GM18951 (cell line): ENCODE measurements around the gene SERPINH1.

ENCODE experiments used
- POLR2A ChIP-seq: IDR thresholded peaks from 4 replicates; pipeline ENCODE4 v1.6.1; 2011; ENCODE audit warnings: mild to moderate bottlenecking; ENCODE audit not compliant: insufficient read length, insufficient read depth; ENCODE audit errors: extremely low read depth
- in situ Hi-C: fragments of 300-500 bp; cut with MboI; formaldehyde crosslinking; loops from one replicate; pipeline ENCODE4 v1.12.0; 2022; ENCODE audit warnings: low sequenced_read_pairs, mixed read lengths, inconsistent platforms; ENCODE audit not compliant: unreplicated experiment

Gene SERPINH1

GRCh38 chr11:75525433-75526191 is 36.4 kb upstream of the SERPINH1 start, which contains the start of gene GDPD5:
TSS of gene GDPD5 (minus strand) at chr11:75525941. CDS start at chr11:75477735, 48,206 bp downstream.
- TF ChIP-seq POLR2A, result peak; percentile 58
- in situ Hi-C loops, result no loop called here

- no peak for TF ChIP-seq POLR2A
- in situ Hi-C loops, result no loop called here
Observed at GRCh38 chr11:75526192-75526541, 35.9 kb upstream of the SERPINH1 start.

GRCh38 chr11:75527130-75527529 is 34.9 kb upstream of the SERPINH1 start:
- in situ Hi-C loops, result no loop called here
- TF ChIP-seq POLR2A, result no peak

DNA sequence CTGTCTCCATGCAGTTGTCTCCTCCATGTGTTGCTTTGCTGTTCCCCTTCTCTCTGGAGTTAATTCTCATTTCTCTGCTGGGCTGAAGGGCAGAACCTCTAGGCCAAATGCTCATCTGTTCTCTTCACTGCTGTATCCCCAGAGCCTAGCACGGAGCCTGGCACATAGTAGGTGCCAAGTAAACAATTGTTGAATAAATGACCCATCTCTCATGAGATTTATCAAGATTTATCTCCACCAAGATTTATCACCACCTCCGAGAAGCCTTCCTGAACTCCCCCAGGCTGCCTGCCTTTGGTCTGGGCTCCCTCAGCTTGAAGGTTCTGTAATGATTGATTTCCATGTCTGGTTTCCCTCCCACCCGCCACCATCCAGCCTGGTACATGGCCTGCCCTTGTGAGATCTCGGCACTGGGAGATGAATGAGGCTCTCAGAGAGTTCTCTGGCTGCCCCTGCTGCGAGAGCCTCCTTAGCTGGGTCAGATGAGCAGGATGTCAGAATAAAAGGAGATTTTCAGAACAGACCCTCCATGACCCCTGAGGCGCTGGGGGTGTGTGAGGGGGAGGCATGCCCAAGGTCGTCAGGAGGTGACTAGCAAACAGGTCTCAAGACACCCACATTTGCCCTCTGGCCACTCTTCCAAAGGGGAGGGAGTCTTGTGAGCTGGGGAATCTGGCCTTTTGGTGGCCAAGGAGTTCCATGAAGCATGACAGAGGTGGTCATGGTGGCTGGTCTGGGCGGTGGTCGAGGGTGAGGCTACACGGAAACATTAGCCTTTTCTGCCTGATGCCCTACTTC is 33.9 kb upstream of the SERPINH1 start:
- in situ Hi-C loops, result no loop called here
- TF ChIP-seq POLR2A, result no peak

GRCh38 chr11:75530577-75530976 is 31.5 kb upstream of the SERPINH1 start:
- no peak for TF ChIP-seq POLR2A
- in situ Hi-C loops, result loop anchor here (5.0 kb wide), 1 partner anchor 83 kb away; no protein-coding TSS in a partner anchor

DNA sequence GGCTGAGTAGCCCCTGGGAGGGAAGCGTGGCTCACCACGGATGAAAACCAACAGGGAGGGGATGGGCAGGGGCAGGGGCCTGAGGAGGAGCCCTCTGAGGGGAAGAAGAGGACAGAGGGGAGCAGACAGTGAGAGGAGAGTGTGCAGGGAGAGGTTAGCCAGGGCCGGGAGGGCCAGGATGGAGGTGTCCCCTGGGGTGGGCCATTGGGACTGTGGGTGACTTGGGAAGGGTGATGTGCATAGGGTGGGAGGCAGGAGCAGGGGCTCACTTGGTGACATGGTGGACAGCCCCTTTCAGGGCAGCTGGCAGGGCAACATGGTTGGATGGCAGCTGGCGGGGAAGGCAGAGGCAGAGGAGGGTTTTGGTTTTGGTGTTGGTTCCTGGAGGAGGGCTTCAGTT is 30.7 kb upstream of the SERPINH1 start:
- in situ Hi-C loops, result loop anchor here (5.0 kb wide), 1 partner anchor 84 kb away; no protein-coding TSS in a partner anchor
- TF ChIP-seq POLR2A, result no peak

DNA sequence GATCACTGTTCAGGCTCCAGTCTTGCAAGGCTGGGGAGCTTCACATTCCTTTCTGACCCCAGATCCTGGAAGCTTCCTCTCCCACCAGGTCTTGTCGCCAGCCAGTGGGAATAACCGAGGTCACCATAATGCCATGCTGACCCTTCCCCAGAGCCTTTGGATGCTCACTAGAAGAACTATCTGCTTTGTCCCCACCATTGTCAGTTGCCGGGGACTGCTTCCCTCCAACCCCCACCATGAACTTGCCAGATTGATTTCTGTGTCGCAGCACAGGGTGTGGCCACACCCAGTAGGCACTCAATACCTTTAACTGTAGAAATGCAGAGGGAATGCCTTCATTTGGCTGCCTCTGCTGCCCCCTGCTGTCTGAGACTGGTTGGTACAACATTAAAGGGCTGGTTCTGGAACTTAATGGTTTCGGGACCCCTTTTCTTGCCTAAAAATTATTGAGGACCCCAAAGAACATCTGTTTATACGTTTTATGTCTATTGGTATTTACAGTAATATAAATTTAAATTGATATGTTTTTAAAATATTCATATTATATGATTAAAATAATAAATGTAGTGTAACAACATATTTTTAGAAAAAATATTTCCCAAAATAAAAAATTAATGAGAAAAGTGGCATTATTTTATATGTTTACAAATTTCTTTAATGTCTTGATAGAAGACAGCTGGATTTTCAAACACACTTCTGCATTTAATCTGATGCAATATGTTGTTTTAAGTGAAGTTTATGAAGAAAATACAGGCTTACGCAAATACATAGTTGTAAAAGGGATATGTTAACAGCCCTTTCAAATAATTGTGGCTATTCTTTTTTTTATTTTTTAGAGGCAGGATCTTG is 29.6 kb upstream of the SERPINH1 start:
- in situ Hi-C loops, result loop anchor here (5.0 kb wide), 1 partner anchor 85 kb away; no protein-coding TSS in a partner anchor
- no peak for TF ChIP-seq POLR2A

- TF ChIP-seq POLR2A, result no peak
- in situ Hi-C loops, result loop anchor here (5.0 kb wide), 1 partner anchor 87 kb away; no protein-coding TSS in a partner anchor
Observed at GRCh38 chr11:75533896-75534258, 28.2 kb upstream of the SERPINH1 start.

DNA sequence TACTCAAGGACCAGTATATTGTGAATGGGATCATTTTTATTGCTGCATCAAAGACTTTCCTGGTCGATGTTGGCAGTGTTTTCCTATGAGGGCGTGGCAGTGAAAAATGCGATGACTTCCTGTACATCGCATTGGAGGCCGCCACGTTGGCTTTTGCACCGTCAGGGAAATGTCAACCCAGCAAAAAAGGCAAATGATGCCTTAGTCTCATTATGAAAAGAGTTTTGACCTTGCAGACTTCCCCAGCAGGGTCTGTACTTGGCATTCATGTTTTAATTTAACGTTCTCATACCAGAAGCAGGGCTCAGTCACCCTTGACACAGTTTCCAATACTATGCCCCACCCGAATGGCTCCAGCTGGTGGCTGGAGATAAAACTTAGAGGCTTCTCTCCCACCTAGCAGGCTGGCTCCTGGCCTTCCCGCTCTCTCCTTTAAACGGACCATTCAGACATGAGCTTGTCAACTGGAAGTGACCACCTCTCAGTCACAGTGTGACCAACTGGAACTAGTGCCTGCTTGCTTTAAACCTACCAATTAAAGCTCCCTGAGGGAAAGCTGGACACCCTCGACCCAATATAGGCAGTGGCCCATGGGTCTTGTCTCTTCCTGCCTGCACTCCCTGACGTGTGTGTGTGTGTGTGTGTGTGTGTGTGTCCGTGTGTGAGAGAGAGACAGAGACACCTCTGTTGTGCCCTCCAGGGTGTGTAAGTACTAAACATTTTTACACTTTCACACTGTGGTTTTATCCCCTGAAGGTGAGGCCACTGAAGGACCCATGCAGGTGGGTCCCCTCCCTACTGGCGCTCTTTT is 27.6 kb upstream of the SERPINH1 start:
- TF ChIP-seq POLR2A, result no peak
- in situ Hi-C loops, result loop anchor here (5.0 kb wide), 1 partner anchor 87 kb away; no protein-coding TSS in a partner anchor

- TF ChIP-seq POLR2A, result no peak
- in situ Hi-C loops, result no loop called here
Observed at GRCh38 chr11:75535071-75535470, 27.0 kb upstream of the SERPINH1 start.

- TF ChIP-seq POLR2A, result peak; percentile 44
- in situ Hi-C loops, result no loop called here
Observed at GRCh38 chr11:75536786-75537641, 25.0 kb upstream of the SERPINH1 start.

DNA sequence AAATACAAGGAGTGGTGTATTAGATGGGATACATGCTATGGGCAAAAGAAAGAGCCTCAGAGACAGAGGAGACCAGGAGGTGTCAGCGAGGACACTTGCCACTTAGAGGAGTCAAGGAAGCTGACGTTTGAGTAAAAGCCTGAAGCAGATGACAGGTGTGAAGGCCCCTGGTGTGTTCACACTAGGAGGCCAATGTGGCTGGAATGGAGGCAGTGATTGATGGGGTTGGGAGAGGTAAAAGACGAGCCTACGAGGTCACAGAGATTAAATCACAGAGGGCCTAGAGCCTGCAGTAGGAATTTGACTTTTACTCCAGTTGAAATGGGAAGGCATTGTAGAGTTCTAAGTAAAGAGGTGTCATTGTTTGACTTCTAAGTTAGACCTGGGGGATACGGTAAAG is 24.3 kb upstream of the SERPINH1 start:
- TF ChIP-seq POLR2A, result no peak
- in situ Hi-C loops, result no loop called here
